HCT116 (cell line): Measurements from ENCODE around the gene OPHN1. TPM values are rescaled to one million over a fixed set of nuclear protein-coding genes. Genes with fewer than 3 reads are reported as not detected.

Source experiments
- ATAC-seq: fragments of 200-7000 bp; cut with Tn5 transposase; 2 replicates; pipeline ENCODE4 v1.9.1; 2020; ENCODE audit warnings: mild to moderate bottlenecking, moderate library complexity
- BruUV-seq: library from RNA; stranded (reverse); fragments of 400-500 nt; replicated peaks from 2 replicates; lab custom pipeline; 2021; lab: Mats Ljungman, UMichigan
- CTCF ChIA-PET: fragments of 300-600 bp; sonication (Branson Sonifier 250); formaldehyde crosslinking; loops from one replicate; lab custom pipeline; 2021; ENCODE audit warnings: antibody characterized with exemption; lab: Charles Lee
- POLR2A ChIA-PET: fragments of 300-600, 350-600 bp; sonication (Branson Sonifier 250); formaldehyde crosslinking; loops from one replicate; lab custom pipeline; 2021; ENCODE audit warnings: antibody characterized with exemption; lab: Charles Lee
- RAD21 ChIA-PET, 2 experiments: fragments of 300-600 bp; sonication (Branson Sonifier 250); formaldehyde crosslinking; loops; one replicate each; lab custom pipeline; 2023; ENCODE audit warnings: low total read pairs in 2 of 2; ENCODE audit not compliant: uncharacterized antibody in 2 of 2, unreplicated experiment in 2 of 2, low non-redundant PET in 1 of 2; lab: Charles Lee
- DNase-seq: peaks from one replicate; pipeline ENCODE4 v3.0.0-alpha.2; 2010; ENCODE audit warnings: low read depth, low spot score
- H2AFZ ChIP-seq: fragments of 200-600 bp; shearing (Covaris generic), sonication (generic); 2 replicates; pipeline ENCODE4 v1.6.1; 2017; ENCODE audit warnings: low read depth, mixed run types, mixed read lengths, antibody characterized with exemption, low read length; ENCODE audit not compliant: poor library complexity, severe bottlenecking
- H3K27ac ChIP-seq: 2 replicates; pipeline ENCODE4 v1.5.1; 2012; ENCODE audit warnings: low read depth, low read length
- H3K27me3 ChIP-seq: fragments of 200-600 bp; sonication (generic); 2 replicates; pipeline ENCODE4 v1.6.1; 2016; ENCODE audit warnings: mixed run types, low read length, mixed read lengths; ENCODE audit not compliant: insufficient read depth
- H3K36me3 ChIP-seq, 2 experiments: fragments of 200-500 bp in 1 of 2; fragments of 200-600 bp in 1 of 2; sonication (Bioruptor generic) in 1 of 2; sonication (generic) in 1 of 2; 2 replicates each; pipeline versions ENCODE4 v1.5.1 to v1.6.1; 2014 to 2016; ENCODE audit warnings: low read length in 2 of 2, inconsistent platforms in 1 of 2, mixed read lengths in 1 of 2, mixed run types in 1 of 2; ENCODE audit not compliant: insufficient read depth in 2 of 2, control insufficient read depth in 1 of 2
- H3K4me1 ChIP-seq, 2 experiments: fragments of 200-600 bp in 1 of 2; sonication (generic) in 1 of 2; 2 replicates each; pipeline versions ENCODE4 v1.5.1 to v1.6.1; 2012 to 2017; ENCODE audit warnings: low read length in 2 of 2, inconsistent platforms in 1 of 2, mild to moderate bottlenecking in 1 of 2, mixed read lengths in 1 of 2, mixed run types in 1 of 2, moderate library complexity in 1 of 2; ENCODE audit not compliant: insufficient read depth in 2 of 2, control insufficient read depth in 1 of 2
- H3K4me2 ChIP-seq: fragments of 200-600 bp; sonication (generic); 2 replicates; pipeline ENCODE4 v1.6.1; 2017; ENCODE audit warnings: mixed run types, low read length, mixed read lengths
- H3K4me3 ChIP-seq, 2 experiments: fragments of 200-600 bp in 1 of 2; sonication (generic) in 1 of 2; replicated peaks in 1 of 2; 2 replicates each; pipeline ENCODE4 v1.5.1; 2011 to 2016; ENCODE audit warnings: low read length in 2 of 2, control low read depth in 1 of 2, low read depth in 1 of 2, mild to moderate bottlenecking in 1 of 2, mixed read lengths in 1 of 2, mixed run types in 1 of 2
- H3K79me2 ChIP-seq: fragments of 200-600 bp; sonication (generic); 2 replicates; pipeline ENCODE4 v1.6.1; 2017; ENCODE audit warnings: mild to moderate bottlenecking, mixed run types, low read length, moderate library complexity, mixed read lengths; ENCODE audit not compliant: insufficient read depth
- H3K9ac ChIP-seq: fragments of 200-600 bp; sonication (generic); 2 replicates; pipeline ENCODE4 v1.6.1; 2016; ENCODE audit warnings: low read length, mixed read lengths
- H3K9me2 ChIP-seq: fragments of 200-600 bp; sonication (generic), shearing (Covaris generic); 2 replicates; pipeline ENCODE4 v1.6.1; 2017; ENCODE audit warnings: mixed run types, mild to moderate bottlenecking, moderate library complexity; ENCODE audit not compliant: insufficient read depth
- H3K9me3 ChIP-seq, 2 experiments: fragments of 200-500 bp in 1 of 2; fragments of 200-600 bp in 1 of 2; sonication (Bioruptor generic) in 1 of 2; sonication (generic) in 1 of 2; 2 replicates each; pipeline ENCODE4 v1.6.1; 2014 to 2017; ENCODE audit warnings: low read length in 2 of 2, mixed read lengths in 2 of 2, inconsistent platforms in 1 of 2, low read depth in 1 of 2, mild to moderate bottlenecking in 1 of 2, mixed run types in 1 of 2, moderate library complexity in 1 of 2; ENCODE audit not compliant: control insufficient read depth in 1 of 2, insufficient read depth in 1 of 2
- H4K20me1 ChIP-seq: fragments of 200-600 bp; sonication (generic), shearing (Covaris generic); 2 replicates; pipeline ENCODE4 v1.6.1; 2017; ENCODE audit warnings: mixed run types, mild to moderate bottlenecking, moderate library complexity; ENCODE audit not compliant: insufficient read depth
- CEBPB ChIP-seq: IDR thresholded peaks from 2 replicates; pipeline ENCODE4 v1.6.1; 2012; ENCODE audit warnings: low read depth
- EGR1 ChIP-seq: IDR thresholded peaks from 2 replicates; pipeline ENCODE4 v1.6.1; 2012; ENCODE audit warnings: low read depth
- EZH2phosphoT487 ChIP-seq: fragments of 200-600 bp; IDR thresholded peaks from 2 replicates; pipeline ENCODE4 v1.6.1; 2018; ENCODE audit warnings: antibody characterized with exemption, borderline replicate concordance
- JUND ChIP-seq: IDR thresholded peaks from 2 replicates; pipeline ENCODE4 v1.6.1; 2012
- SIN3A ChIP-seq: IDR thresholded peaks from 2 replicates; pipeline ENCODE4 v1.6.1; 2012; ENCODE audit warnings: low read depth
- SP1 ChIP-seq: IDR thresholded peaks from 2 replicates; pipeline ENCODE4 v1.6.1; 2012; ENCODE audit warnings: low read depth
- SRF ChIP-seq: IDR thresholded peaks from 2 replicates; pipeline ENCODE4 v1.6.1; 2012; ENCODE audit warnings: low read depth
- TCF7L2 ChIP-seq: IDR thresholded peaks from 2 replicates; pipeline ENCODE4 v1.7.0; 2011; ENCODE audit warnings: borderline replicate concordance, inconsistent platforms; ENCODE audit not compliant: insufficient read depth, insufficient read length; ENCODE audit errors: extremely low read depth
- ZFX ChIP-seq: fragments of 450-650 bp; IDR thresholded peaks from 2 replicates; pipeline ENCODE4 v1.6.1; 2017
- intact Hi-C: fragments of 100-400 bp; cut with micrococcal nuclease; formaldehyde crosslinking; loops from 2 replicates; pipeline ENCODE4 v1.10.0; 2022
- total RNA-seq: library from RNA; stranded (reverse); gene quantifications from one replicate; pipeline ENCODE4 v1.2.1, GENCODE V29; 2021; ENCODE audit not compliant: unreplicated experiment
- TF ChIP-seq, protein P1 (sequence below): IDR thresholded peaks from 2 replicates; pipeline ENCODE4 v1.6.1; 2012
- TF ChIP-seq, protein P2 (sequence below): IDR thresholded peaks from 2 replicates; pipeline ENCODE4 v1.6.1; 2011; ENCODE audit warnings: mild to moderate bottlenecking, low read length, moderate library complexity; ENCODE audit not compliant: insufficient replicate concordance; ENCODE audit errors: extremely low read depth
- TF ChIP-seq, protein P3 (sequence below): IDR thresholded peaks from 2 replicates; pipeline ENCODE4 v1.6.1; 2012
- TF ChIP-seq, protein P4 (sequence below): IDR thresholded peaks from 2 replicates; pipeline ENCODE4 v1.6.1; 2012; ENCODE audit warnings: low read depth

Gene OPHN1
- total RNA-seq, 1 experiment from 2014 or later, result 2.9 TPM

DNA sequence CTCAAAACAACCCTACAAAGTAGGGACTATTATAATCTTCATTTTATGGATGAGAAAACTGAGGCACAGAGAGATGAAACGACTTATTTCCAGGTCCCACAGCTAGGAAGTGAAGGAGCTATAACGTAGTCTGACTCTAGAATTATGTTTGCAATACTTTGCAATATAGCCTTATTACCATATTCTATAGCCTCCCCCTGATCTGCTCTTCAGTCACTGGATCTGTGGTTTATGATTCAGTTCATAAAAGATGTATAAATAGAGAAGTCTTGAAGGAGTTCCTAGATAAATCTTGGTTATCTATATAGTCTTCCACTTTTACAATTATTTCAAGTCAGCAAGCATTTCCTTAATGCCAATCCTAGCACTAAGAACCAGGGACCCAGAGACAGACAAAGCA is 57.5 kb downstream of the OPHN1 start:
- CTCF ChIA-PET, result no interaction called here
- no peak overlapping the region for H2AFZ ChIP-seq
- no peak for DNase-seq

More for the DNA sequence above, 57.5 kb downstream of the OPHN1 start:
- ChIA-PET POLR2A (no interaction called here), RAD21 (no interaction called here)
- no peak for TF ChIP-seq EGR1
- TF ChIP-seq, protein P1, sequence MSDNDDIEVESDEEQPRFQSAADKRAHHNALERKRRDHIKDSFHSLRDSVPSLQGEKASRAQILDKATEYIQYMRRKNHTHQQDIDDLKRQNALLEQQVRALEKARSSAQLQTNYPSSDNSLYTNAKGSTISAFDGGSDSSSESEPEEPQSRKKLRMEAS, result no peak
- TF ChIP-seq, protein P2, sequence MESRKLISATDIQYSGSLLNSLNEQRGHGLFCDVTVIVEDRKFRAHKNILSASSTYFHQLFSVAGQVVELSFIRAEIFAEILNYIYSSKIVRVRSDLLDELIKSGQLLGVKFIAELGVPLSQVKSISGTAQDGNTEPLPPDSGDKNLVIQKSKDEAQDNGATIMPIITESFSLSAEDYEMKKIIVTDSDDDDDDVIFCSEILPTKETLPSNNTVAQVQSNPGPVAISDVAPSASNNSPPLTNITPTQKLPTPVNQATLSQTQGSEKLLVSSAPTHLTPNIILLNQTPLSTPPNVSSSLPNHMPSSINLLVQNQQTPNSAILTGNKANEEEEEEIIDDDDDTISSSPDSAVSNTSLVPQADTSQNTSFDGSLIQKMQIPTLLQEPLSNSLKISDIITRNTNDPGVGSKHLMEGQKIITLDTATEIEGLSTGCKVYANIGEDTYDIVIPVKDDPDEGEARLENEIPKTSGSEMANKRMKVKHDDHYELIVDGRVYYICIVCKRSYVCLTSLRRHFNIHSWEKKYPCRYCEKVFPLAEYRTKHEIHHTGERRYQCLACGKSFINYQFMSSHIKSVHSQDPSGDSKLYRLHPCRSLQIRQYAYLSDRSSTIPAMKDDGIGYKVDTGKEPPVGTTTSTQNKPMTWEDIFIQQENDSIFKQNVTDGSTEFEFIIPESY, result no peak
- no peak for TF ChIP-seq CEBPB
- no peak for TF ChIP-seq SIN3A
- TF ChIP-seq JUND, result no peak
- TF ChIP-seq, protein P3, sequence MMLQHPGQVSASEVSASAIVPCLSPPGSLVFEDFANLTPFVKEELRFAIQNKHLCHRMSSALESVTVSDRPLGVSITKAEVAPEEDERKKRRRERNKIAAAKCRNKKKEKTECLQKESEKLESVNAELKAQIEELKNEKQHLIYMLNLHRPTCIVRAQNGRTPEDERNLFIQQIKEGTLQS, result no peak
- no peak for TF ChIP-seq EZH2phosphoT487
- no peak for TF ChIP-seq TCF7L2
- no peak for TF ChIP-seq ZFX
- TF ChIP-seq SP1, result no peak
- TF ChIP-seq, protein P4, sequence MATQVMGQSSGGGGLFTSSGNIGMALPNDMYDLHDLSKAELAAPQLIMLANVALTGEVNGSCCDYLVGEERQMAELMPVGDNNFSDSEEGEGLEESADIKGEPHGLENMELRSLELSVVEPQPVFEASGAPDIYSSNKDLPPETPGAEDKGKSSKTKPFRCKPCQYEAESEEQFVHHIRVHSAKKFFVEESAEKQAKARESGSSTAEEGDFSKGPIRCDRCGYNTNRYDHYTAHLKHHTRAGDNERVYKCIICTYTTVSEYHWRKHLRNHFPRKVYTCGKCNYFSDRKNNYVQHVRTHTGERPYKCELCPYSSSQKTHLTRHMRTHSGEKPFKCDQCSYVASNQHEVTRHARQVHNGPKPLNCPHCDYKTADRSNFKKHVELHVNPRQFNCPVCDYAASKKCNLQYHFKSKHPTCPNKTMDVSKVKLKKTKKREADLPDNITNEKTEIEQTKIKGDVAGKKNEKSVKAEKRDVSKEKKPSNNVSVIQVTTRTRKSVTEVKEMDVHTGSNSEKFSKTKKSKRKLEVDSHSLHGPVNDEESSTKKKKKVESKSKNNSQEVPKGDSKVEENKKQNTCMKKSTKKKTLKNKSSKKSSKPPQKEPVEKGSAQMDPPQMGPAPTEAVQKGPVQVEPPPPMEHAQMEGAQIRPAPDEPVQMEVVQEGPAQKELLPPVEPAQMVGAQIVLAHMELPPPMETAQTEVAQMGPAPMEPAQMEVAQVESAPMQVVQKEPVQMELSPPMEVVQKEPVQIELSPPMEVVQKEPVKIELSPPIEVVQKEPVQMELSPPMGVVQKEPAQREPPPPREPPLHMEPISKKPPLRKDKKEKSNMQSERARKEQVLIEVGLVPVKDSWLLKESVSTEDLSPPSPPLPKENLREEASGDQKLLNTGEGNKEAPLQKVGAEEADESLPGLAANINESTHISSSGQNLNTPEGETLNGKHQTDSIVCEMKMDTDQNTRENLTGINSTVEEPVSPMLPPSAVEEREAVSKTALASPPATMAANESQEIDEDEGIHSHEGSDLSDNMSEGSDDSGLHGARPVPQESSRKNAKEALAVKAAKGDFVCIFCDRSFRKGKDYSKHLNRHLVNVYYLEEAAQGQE, result no peak
- TF ChIP-seq SRF, result no peak
- Histone ChIP-seq H3K9me2 (no peaks in the 10 kb centered on the region), H3K27ac (no peak overlapping the region), H3K27me3 (no peaks in the 10 kb centered on the region), H3K9me3 (no peaks in the 10 kb centered on the region), H3K4me3 (no peak overlapping the region), H4K20me1 (no peaks in the 10 kb centered on the region), H3K79me2 (no peaks in the 10 kb centered on the region), H3K9ac (no peak overlapping the region), H3K36me3 (no peaks in the 10 kb centered on the region), H3K4me2 (no peak overlapping the region), H3K4me1 (no peaks in the 10 kb centered on the region)
- intact Hi-C loops, result no loop called here
- ATAC-seq, result no peak
- no TSS peak for BruUV-seq
